Heart right ventricle (tissue), 16 donors: ENCODE data around the gene KRTCAP3. TPM values are rescaled to one million over a fixed set of nuclear protein-coding genes. Genes with fewer than 3 reads are reported as not detected.

Experiments used
- ATAC-seq, 8 donors: fragments of 200-7000 bp; cut with Tn5 transposase; one replicate each; pipeline ENCODE4 v1.9.1; 2020; ENCODE audit warnings: mild to moderate bottlenecking in 8 of 8, moderate library complexity in 8 of 8, moderate number of reproducible peaks in 1 of 8
- DNase-seq, 2 donors: peaks; one replicate each; pipeline ENCODE4 v3.0.0-alpha.2; 2020
- H3K27ac ChIP-seq, 10 donors: fragments of 200-600 bp; sonication (generic) in 2 of 10; one replicate each; pipeline versions ENCODE4 v1.5.0 to v1.8.0; 2020 to 2022; ENCODE audit warnings: mild to moderate bottlenecking in 3 of 10
- H3K27me3 ChIP-seq, 7 donors: fragments of 200-600 bp; one replicate each; pipeline ENCODE4 v1.8.0; 2021 to 2022; ENCODE audit warnings: mild to moderate bottlenecking in 2 of 7
- H3K36me3 ChIP-seq, 9 donors: fragments of 200-600 bp; sonication (generic) in 1 of 9; one replicate each; pipeline versions ENCODE4 v1.5.0 to v1.8.0; 2020 to 2022; ENCODE audit warnings: mild to moderate bottlenecking in 2 of 9
- H3K4me1 ChIP-seq, 9 donors: fragments of 200-600 bp; sonication (generic) in 1 of 9; one replicate each; pipeline versions ENCODE4 v1.5.0 to v1.8.0; 2020 to 2022; ENCODE audit warnings: mild to moderate bottlenecking in 4 of 9
- H3K4me3 ChIP-seq, 10 donors: fragments of 200-600 bp; sonication (generic) in 2 of 10; one replicate each; pipeline versions ENCODE4 v1.5.0 to v1.8.0; 2020 to 2022; ENCODE audit warnings: mild to moderate bottlenecking in 7 of 10, moderate library complexity in 2 of 10
- H3K9me3 ChIP-seq, 11 donors: fragments of 200-600 bp in 10 of 11; sonication (generic) in 2 of 11; one replicate each; pipeline versions ENCODE4 v1.5.0 to v1.8.0; 2013 to 2022; ENCODE audit warnings: mild to moderate bottlenecking in 2 of 11, control low read depth in 1 of 11, moderate library complexity in 1 of 11
- CTCF ChIP-seq, 9 donors: fragments of 200-600 bp; sonication (generic) in 2 of 9; IDR thresholded peaks; one replicate each; pipeline versions ENCODE4 v1.5.0 to v1.8.0; 2021 to 2022; ENCODE audit warnings: antibody characterized with exemption in 9 of 9, mild to moderate bottlenecking in 5 of 9, moderate library complexity in 1 of 9
- WGBS, 2 donors: extraction: QIAGEN DNeasy Blood & Tissue Kit; methylation state at CpG; one replicate each; pipeline ENCODE4 v1.1.7; 2013; ENCODE audit warnings: inconsistent platforms in 1 of 2; 5-methylcytosine and 5-hydroxymethylcytosine counted together
- intact Hi-C, 10 donors: fragments of 100-400 bp; cut with DNase I; formaldehyde crosslinking; loops; one replicate each; pipeline versions ENCODE4 v1.11.1 to v1.14.2; 2022
- polyA plus RNA-seq, 2 donors: library from polyadenylated mRNA; stranded (reverse); fragments of 200-250 nt; gene quantifications; one replicate each; pipeline ENCODE4 v1.2.3, GENCODE V29; 2013
- total RNA-seq, 10 donors: library from RNA; stranded (reverse); fragmentation: NEBNext Ultra II Directional in 3 of 10; extraction: Animal tissue kit (Norgen Biotek cat#: 25700) in 3 of 10; gene quantifications; one replicate each; pipeline versions ENCODE4 v1.2.1 to v1.2.4, GENCODE V29; 2021 to 2023
- donor health status: Arrhythmogenic right ventricular cardiomyopathy.
- donor health status: ischemic (EF 13 %, LVEDD 7.1; RV severe dilation, severe dysfunction).
- donor health status: healthy with polysubstance abuse.
- donor health status: DM: no; HTN: yes; CAD: no.
- donor health status: DM: no; HTN: no; CAD: no.
- donor health status: ischemic (EF 25% LVEDD 6.9; RV normal size, moderate dysfunction).
- donor health status: ischemic (EF 25% LVEDD 5.7; RV mildly dilated, moderate dysfunction).
- donor health status: healthy.
- donor health status: DM: yes; HTN: yes; CAD: no.
- donor health status: Ischemic cardiomyopathy.
- donor health status: ischemic (EF 35%, LVEDD 5.7; RV mildly dilated, moderate dysfunction).
- donor health status: nonischemic (EF 11% LVEDD 7.7; RV severe dilation, severe dysfunction).
- donor health status: DM: yes; HTN: yes; CAD: no.
- donor health status: PGD.
- donor health status: ischemic (EF 29% LVEDD 5.4; RV normal size, mild dysfunction).
- donor health status: nonischemic (EF 23%, LVEDD 6.1; RV moderate dilation, normal function).

The KRTCAP3 gene
- total and polyA plus RNA-seq, 12 donors: 0.23 to 0.85 (median 0.51) TPM; not detected in 4

GRCh38 chr2:27428978-27429541, 13.1 kb upstream of the KRTCAP3 start:
- TF ChIP-seq CTCF (IDR thresholded peaks at IDR 0.05): no peak
- 0 to 1% methylated on average over 51 of the region's 51 CpGs for WGBS, 2 donors
- peaks cover 0 to 20% (median 9%) of the 10 kb centered on the region in 9 donors for H3K36me3 ChIP-seq
- peak overlapping the region; percentile 93 to 100 (median 99) for H3K27ac ChIP-seq
- H3K27me3 ChIP-seq: no peaks in the 10 kb centered on the region
- H3K4me1 ChIP-seq: peaks cover 10 to 48% (median 36%) of the 10 kb centered on the region in 9 donors
- no peaks in the 10 kb centered on the region for H3K9me3 ChIP-seq
- intact Hi-C loops: loop anchor here in 5 of 10 donors (1.0 to 10.0 kb wide), 6 partner anchors 20 to 156 kb away; partner anchors contain the start of genes PPM1G (in 4 of the 5), EIF2B4 (in 1 of the 5), IFT172 (in 1 of the 5) and SNX17 (in 1 of the 5)
- H3K4me3 ChIP-seq: peak overlapping the region; percentile 74 to 100 (median 99)
- peak; percentile 78 to 87 for DNase-seq
- ATAC-seq: peak; percentile 84 to 95 (median 92)

- Histone ChIP-seq H3K36me3 (peaks cover 0 to 43% (median 31%) of the 10 kb centered on the region in 9 donors), H3K4me3 (no peak overlapping the region), H3K27me3 (no peaks in the 10 kb centered on the region), H3K9me3 (no peaks in the 10 kb centered on the region), H3K4me1 (peaks cover 10 to 48% (median 36%) of the 10 kb centered on the region in 9 donors), H3K27ac (no peak overlapping the region)
- intact Hi-C loops: no loop called here
- ATAC-seq (no peak), DNase-seq (no peak)
- TF ChIP-seq CTCF (IDR thresholded peaks at IDR 0.05): no peak
Observed at GRCh38 chr2:27431395-27431794, 10.8 kb upstream of the KRTCAP3 start.

- Histone ChIP-seq H3K4me1 (peaks cover 3 to 26% (median 18%) of the 10 kb centered on the region in 9 donors), H3K27ac (no peak overlapping the region), H3K27me3 (no peaks in the 10 kb centered on the region), H3K4me3 (no peak overlapping the region), H3K9me3 (no peaks in the 10 kb centered on the region), H3K36me3 (peaks cover 0 to 85% (median 74%) of the 10 kb centered on the region in 9 donors)
- ATAC-seq (no peak), DNase-seq (no peak)
- WGBS, 2 donors: 88 to 89% methylated on average over 6 of the region's 6 CpGs
- no peak for TF ChIP-seq CTCF (IDR thresholded peaks at IDR 0.05)
- intact Hi-C loops: no loop called here
Observed at GRCh38 chr2:27435628-27436027, 6.6 kb upstream of the KRTCAP3 start.

GRCh38 chr2:27441226-27441926, 805 bp upstream of the KRTCAP3 start:
- no peaks in the 10 kb centered on the region for H3K9me3 ChIP-seq
- 85 to 87% methylated on average over 10 of the region's 10 CpGs for WGBS, 2 donors
- no peak for TF ChIP-seq CTCF (IDR thresholded peaks at IDR 0.05)
- intact Hi-C loops: no loop called here
- peaks cover 3 to 100% (median 57%) of the 10 kb centered on the region in 9 donors for H3K36me3 ChIP-seq
- H3K27me3 ChIP-seq: no peaks in the 10 kb centered on the region
- DNase-seq (no peak), ATAC-seq (peak in 2 of 8 donors; percentile 7 to 29)
- no peak overlapping the region for H3K4me3 ChIP-seq
- peaks cover 0 to 8% (median 0%) of the 10 kb centered on the region in 9 donors for H3K4me1 ChIP-seq
- H3K27ac ChIP-seq: no peak overlapping the region
